OCI-LY7 (cell line): ENCODE data around the gene THUMPD3. TPM values are rescaled to one million over a fixed set of nuclear protein-coding genes. Genes with fewer than 3 reads are reported as not detected.

Experiments
- BruUV-seq: library from RNA; stranded (reverse); fragments of 400-500 nt; replicated peaks from 2 replicates; lab custom pipeline; 2021; lab: Mats Ljungman, UMichigan
- CTCF ChIA-PET: fragments of 300-600 bp; sonication (Branson Sonifier 250); formaldehyde crosslinking; loops from one replicate; lab custom pipeline; 2022; ENCODE audit warnings: antibody characterized with exemption; ENCODE audit not compliant: unreplicated experiment; lab: Charles Lee
- POLR2A ChIA-PET: fragments of 300-600 bp; sonication (Branson Sonifier 250); formaldehyde crosslinking; loops from one replicate; lab custom pipeline; 2022; ENCODE audit warnings: antibody characterized with exemption; lab: Charles Lee
- DNase-seq: peaks from one replicate; pipeline ENCODE4 v3.0.0-alpha.2; 2015; ENCODE audit warnings: low spot score
- H2AFZ ChIP-seq: fragments of 200-600 bp; sonication (generic), shearing (Covaris generic); 2 replicates; pipeline ENCODE4 v1.6.1; 2014; ENCODE audit warnings: mild to moderate bottlenecking, antibody characterized with exemption, low read length, moderate library complexity
- H3K27ac ChIP-seq: fragments of 200-600 bp; sonication (generic); 2 replicates; pipeline ENCODE4 v1.5.1; 2014; ENCODE audit warnings: mixed run types, low read depth, mild to moderate bottlenecking, moderate library complexity, low read length, inconsistent platforms; ENCODE audit not compliant: poor library complexity, severe bottlenecking
- H3K36me3 ChIP-seq: fragments of 200-600 bp; sonication (generic); 2 replicates; pipeline ENCODE4 v1.6.1; 2014; ENCODE audit warnings: mild to moderate bottlenecking, antibody characterized with exemption, low read length, moderate library complexity, mixed read lengths; ENCODE audit not compliant: insufficient read depth
- H3K4me1 ChIP-seq: fragments of 200-600 bp; sonication (generic); 2 replicates; pipeline ENCODE4 v1.5.1; 2014; ENCODE audit warnings: mild to moderate bottlenecking, low read length; ENCODE audit not compliant: insufficient read depth, poor library complexity, severe bottlenecking
- H3K4me2 ChIP-seq: fragments of 200-600 bp; sonication (generic); 2 replicates; pipeline ENCODE4 v1.6.1; 2014; ENCODE audit warnings: mild to moderate bottlenecking, low read length
- H3K4me3 ChIP-seq: fragments of 200-600 bp; sonication (generic); 2 replicates; pipeline ENCODE4 v1.5.1; 2014; ENCODE audit warnings: mild to moderate bottlenecking, low read depth, low read length; ENCODE audit not compliant: poor library complexity, severe bottlenecking
- H3K79me2 ChIP-seq: fragments of 200-600 bp; sonication (generic); 2 replicates; pipeline ENCODE4 v1.6.1; 2016; ENCODE audit warnings: low read depth, mild to moderate bottlenecking, low read length, moderate library complexity, mixed read lengths; ENCODE audit not compliant: insufficient read depth
- H3K9me2 ChIP-seq: fragments of 200-600 bp; sonication (generic); 2 replicates; pipeline ENCODE4 v1.6.1; 2016; ENCODE audit warnings: mild to moderate bottlenecking, low read length, mixed read lengths; ENCODE audit not compliant: insufficient read depth
- H3K9me3 ChIP-seq: fragments of 200-600 bp; sonication (generic); 2 replicates; pipeline ENCODE4 v1.6.1; 2014; ENCODE audit warnings: mild to moderate bottlenecking, mixed run types, low read length, mixed read lengths
- H4K20me1 ChIP-seq: fragments of 200-600 bp; sonication (generic); 2 replicates; pipeline ENCODE4 v1.6.1; 2014; ENCODE audit warnings: mild to moderate bottlenecking, antibody characterized with exemption, low read length, moderate library complexity, mixed read lengths; ENCODE audit not compliant: insufficient read depth
- CTCF ChIP-seq: fragments of 200-600 bp; sonication (generic); conservative IDR thresholded peaks from 2 replicates; pipeline ENCODE4 v1.5.1; 2014; ENCODE audit warnings: mild to moderate bottlenecking, antibody characterized with exemption, low read length, moderate library complexity, mixed read lengths
- EZH2phosphoT487 ChIP-seq: fragments of 200-600 bp; sonication (generic); IDR thresholded peaks from 2 replicates; pipeline ENCODE4 v1.6.1; 2018; ENCODE audit warnings: low read depth, borderline replicate concordance, mild to moderate bottlenecking, mixed run types, antibody characterized with exemption, low read length, moderate library complexity, mixed read lengths
- intact Hi-C: fragments of 100-400 bp; cut with micrococcal nuclease; formaldehyde crosslinking; loops from one replicate; pipeline ENCODE4 v1.10.0; 2022; ENCODE audit not compliant: unreplicated experiment
- total RNA-seq, 2 experiments: library from RNA; depleted of rRNA in 1 of 2; stranded (reverse); fragments of >200 nt in 1 of 2; shearing (Covaris generic) in 1 of 2; gene quantifications; 2 replicates each; pipeline ENCODE4 v1.2.3, GENCODE V29; 2014 to 2022

The THUMPD3 gene
- total RNA-seq, 2 experiments from 2014 or later, result 12.4 to 58.8 TPM

DNA sequence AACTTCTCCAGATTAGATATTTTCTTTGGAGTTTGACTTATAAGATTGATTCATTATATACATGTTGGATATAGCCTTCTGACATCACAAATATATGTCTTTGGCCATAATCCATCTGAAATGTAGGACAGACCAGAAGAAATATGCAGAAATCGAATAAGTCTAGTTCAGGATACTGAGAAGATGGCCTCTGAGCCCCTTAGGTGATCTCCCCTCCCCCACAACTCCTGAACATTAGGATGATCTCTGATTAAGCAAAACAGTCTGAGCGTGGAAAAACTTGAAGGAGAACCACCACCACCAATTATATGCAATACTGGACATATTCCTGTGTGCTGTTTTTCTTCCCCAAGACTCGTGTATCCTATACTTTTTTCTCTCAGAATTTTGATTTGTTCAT lies 37.8 kb downstream of the THUMPD3 start:
- Histone ChIP-seq H3K36me3 (peaks cover 33% of the 10 kb centered on the region), H3K9me2 (no peaks in the 10 kb centered on the region), H3K4me3 (peak overlapping the region; percentile 96), H3K4me2 (peak overlapping the region; percentile 71), H3K27ac (peak overlapping the region; percentile 14), H3K4me1 (peaks cover 59% of the 10 kb centered on the region), H3K79me2 (peaks cover 86% of the 10 kb centered on the region), H3K9me3 (0 out of 2 replicates have a peak, but pooled peaks cover under 1% of the 10 kb centered on the region), H2AFZ (no peak overlapping the region), H4K20me1 (peaks cover 72% of the 10 kb centered on the region)
- ChIA-PET CTCF (no interaction called here), POLR2A (interaction anchor here (1.5 to 7.5 kb wide), 3 partner anchors 10 to 38 kb away, joined by 6 to 64 read pairs (median 12); partner anchors contain the start of gene THUMPD3)
- intact Hi-C loops, result no loop called here
- TF ChIP-seq EZH2phosphoT487 (no peak), CTCF (no peak)
- DNase-seq, result no peak
- no TSS peak for BruUV-seq

- H3K79me2 ChIP-seq, result peaks cover 93% of the 10 kb centered on the region
- BruUV-seq, result no TSS peak
- H3K27ac ChIP-seq, result no peak overlapping the region
- peaks cover 66% of the 10 kb centered on the region for H3K4me1 ChIP-seq
- ChIA-PET POLR2A (interaction anchor here (0.6 to 1.9 kb wide), 4 partner anchors 14 to 332 kb away, joined by 3 to 8 read pairs (median 4); partner anchors contain the start of gene THUMPD3), CTCF (no interaction called here)
- peak overlapping the region; percentile 96 for H3K4me3 ChIP-seq
- TF ChIP-seq EZH2phosphoT487 (no peak), CTCF (no peak)
- no peak overlapping the region for H2AFZ ChIP-seq
- no peaks in the 10 kb centered on the region for H3K9me2 ChIP-seq
- peak overlapping the region; percentile 71 for H3K4me2 ChIP-seq
- peaks cover 78% of the 10 kb centered on the region for H4K20me1 ChIP-seq
- DNase-seq, result no peak
- intact Hi-C loops, result no loop called here
- H3K9me3 ChIP-seq, result 0 out of 2 replicates have a peak, but pooled peaks cover 4% of the 10 kb centered on the region
- H3K36me3 ChIP-seq, result peaks cover 43% of the 10 kb centered on the region
Observed at GRCh38 chr3:9401986-9402385, 39.1 kb downstream of the THUMPD3 start.

DNA sequence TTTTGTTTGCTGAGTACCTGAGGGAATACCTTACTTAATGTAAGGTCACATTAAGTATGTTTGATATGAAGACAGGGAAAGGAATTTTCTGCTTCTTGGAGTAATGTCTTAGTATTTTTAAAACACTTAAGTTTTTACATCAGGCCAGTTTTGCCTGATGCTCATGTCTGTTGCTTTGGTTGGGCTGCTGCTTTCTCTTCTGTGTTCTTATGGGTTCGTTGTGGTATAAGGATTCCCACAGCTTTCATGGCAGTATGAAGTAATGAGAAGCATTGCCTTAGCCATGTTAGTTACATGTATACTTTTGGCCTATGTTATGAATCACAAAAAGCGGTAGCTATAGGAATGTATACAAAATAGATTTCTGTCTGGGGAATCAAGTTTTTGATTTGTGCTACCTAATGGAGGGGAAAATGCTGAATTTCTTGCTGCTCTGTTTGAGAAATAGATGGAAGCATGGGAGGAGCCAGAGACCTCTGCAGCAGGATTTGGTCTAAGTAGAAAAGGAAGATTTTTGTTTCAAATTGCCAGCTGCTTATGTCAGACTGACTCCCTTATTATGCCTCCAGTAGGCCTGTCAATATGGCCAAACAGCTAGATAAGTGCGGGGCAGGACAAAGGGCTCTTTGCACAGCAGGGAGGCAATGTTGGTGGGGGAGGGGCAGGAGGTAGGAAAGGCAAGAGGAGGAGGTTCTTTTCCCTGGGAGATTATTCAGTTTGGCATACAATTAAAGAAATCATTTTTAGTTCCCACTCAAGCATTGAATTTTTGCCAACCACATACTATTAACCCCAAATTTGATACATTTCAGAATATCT lies 39.8 kb downstream of the THUMPD3 start:
- Histone ChIP-seq H3K36me3 (peaks cover 49% of the 10 kb centered on the region), H3K9me2 (no peaks in the 10 kb centered on the region), H2AFZ (no peak overlapping the region), H3K4me1 (peaks cover 71% of the 10 kb centered on the region), H3K4me2 (peak overlapping the region; percentile 71), H4K20me1 (peaks cover 81% of the 10 kb centered on the region), H3K9me3 (0 out of 2 replicates have a peak, but pooled peaks cover 4% of the 10 kb centered on the region), H3K27ac (peak overlapping the region; percentile 14), H3K79me2 (peaks cover 100% of the 10 kb centered on the region), H3K4me3 (peak overlapping the region; percentile 96)
- ChIA-PET CTCF (no interaction called here), POLR2A (interaction anchor here (0.6 to 1.9 kb wide), 6 partner anchors 8 to 331 kb away, joined by 3 to 8 read pairs (median 4); partner anchors contain the start of gene THUMPD3)
- no peak for TF ChIP-seq CTCF
- TF ChIP-seq EZH2phosphoT487, result no peak
- no TSS peak for BruUV-seq
- no peak for DNase-seq
- intact Hi-C loops, result no loop called here
